Stimulated activated CD4-positive, alpha-beta T cell treated with anti-CD3 and anti-CD28 coated beads, Interleukin-12 subunit alpha, Interleukin-12 subunit beta, amount 100 ng/mL, for 4 hours (primary cell): ENCODE data around the gene PHF23.
A peak's percentile ranks its signal among the peaks of the same experiment; 100 is the strongest.

Source experiments
- DNase-seq: peaks from one replicate; pipeline ENCODE4 v3.0.0-alpha.2; 2020

Gene PHF23

GRCh38 chr17:7219812-7220592 is 19.3 kb downstream of the PHF23 start, which contains the start of the genes ACADVL and DLG4:
TSS of gene ACADVL (plus strand) at chr17:7219938. CDS start at chr17:7219985, 47 bp downstream.
TSS of gene DLG4 (minus strand) at chr17:7219836.
- peak; percentile 78 for DNase-seq

DNA sequence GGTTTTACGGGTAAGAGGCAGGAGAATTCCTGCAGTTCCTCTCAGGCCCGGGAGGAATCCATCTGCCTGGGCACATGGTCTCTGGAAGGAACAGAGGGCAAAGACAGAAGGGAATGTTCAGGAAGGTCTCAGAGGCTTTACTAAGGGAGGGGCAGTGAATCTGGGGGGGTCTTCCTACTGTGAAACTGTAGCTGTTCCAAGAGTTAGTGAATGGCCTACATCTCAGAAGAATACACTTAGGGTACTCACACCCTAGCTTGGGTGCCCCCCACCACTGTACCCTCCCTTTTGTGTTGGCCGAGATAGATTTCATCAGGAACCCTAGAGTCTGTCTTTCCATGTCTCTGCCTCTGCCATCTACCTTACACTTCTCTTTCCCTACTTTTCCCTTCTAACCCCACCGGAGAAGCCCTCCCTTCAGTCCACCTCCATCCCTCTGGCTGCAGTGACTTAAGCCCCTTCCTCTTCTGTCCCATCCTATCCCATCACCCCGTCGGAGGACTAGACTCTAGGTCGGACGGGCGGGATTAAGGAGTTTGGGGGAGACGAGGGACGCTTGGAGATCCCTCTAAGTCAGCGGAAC is 19.9 kb downstream of the PHF23 start:
- no peak for DNase-seq

DNA sequence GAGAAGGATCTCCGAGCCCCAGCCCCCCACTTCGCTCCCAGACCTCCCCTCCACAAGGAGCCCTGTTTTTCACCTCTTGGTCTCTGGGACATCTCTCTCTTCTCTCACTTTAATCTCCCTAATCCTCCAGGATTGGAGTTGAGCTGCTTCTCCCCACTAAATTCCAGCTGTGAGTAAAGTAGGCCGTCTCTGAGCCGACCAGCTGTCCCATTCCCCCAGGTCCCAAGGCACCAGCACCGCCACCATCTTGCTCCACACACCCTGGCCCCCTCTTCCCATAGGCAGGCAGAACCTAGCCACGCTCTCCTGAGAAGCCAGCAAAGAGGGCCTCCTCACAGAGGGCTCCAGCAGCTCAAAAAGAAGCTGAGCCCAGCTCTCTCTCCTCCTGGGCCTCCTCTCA is 20.5 kb downstream of the PHF23 start:
- DNase-seq = no peak

DNA sequence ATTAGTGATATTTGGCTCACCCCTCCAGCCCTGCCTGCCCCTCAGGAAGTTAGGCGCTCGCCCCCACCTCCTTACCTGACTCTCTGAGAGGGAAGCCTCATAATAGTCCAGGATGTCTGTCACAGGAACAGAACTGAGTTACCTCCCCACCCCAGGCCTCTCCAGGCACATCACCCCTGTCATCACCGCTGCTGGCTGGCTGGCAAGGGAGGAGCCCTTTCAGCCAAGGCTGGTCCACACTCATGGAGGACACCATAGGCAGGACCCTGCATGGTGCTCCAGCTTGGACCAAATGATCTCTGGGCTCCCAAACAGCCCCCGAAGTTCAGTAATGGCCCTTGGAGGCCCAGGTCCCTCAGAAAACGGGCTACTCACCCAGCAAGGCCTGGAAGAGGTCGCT is 21.1 kb downstream of the PHF23 start:
- no peak for DNase-seq

- DNase-seq = no peak
Observed at GRCh38 chr17:7217113-7217987, 21.9 kb downstream of the PHF23 start.

- no peak for DNase-seq
Observed at GRCh38 chr17:7216242-7217112, 22.8 kb downstream of the PHF23 start.

GRCh38 chr17:7215652-7216180 is 23.5 kb downstream of the PHF23 start:
- DNase-seq = no peak

GRCh38 chr17:7215136-7215638 is 24.1 kb downstream of the PHF23 start:
- DNase-seq = no peak

DNA sequence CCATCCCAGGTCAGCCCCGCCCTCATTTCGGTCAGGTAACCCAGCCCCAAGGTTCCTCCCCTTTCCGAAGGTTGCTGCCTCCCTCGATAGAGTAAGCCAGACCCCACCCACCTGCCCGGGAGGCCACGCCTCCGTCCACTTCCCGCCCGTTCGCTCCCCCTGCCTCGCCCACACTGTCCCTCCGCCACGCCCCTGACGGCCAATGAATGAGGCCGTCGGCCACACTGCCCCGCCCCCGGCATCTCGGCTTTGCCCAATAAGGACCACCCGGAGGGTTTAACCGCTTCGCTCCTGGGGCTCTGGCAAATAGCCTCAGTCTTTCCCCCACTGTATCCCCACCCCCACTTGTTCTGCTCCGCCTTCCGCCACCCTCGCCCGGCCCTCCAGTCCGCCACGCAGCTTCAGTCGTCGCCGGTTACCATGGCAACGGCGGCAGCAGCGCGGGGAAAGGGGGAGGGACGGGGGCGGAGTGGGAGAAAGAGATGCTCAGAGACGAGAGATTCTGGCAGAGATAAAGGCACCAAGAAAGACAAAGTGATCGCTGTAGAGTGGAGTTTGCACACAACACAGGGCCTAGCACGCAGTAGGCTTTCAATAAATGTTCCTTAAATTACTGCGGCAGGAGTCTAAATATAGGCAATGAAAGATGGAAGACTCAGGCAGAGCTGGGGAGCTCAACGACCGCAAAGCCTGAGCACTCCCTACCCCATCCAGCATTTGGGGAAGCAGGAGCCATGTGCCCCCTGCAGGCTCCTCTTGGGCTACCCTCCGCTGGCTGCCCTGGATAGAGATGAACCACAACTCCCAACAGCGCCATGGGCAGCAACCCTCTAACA is 24.7 kb downstream of the PHF23 start:
- DNase-seq = peak; percentile 99

GRCh38 chr17:7213895-7214299 is 25.4 kb downstream of the PHF23 start:
- DNase-seq = no peak

- no peak for DNase-seq
Observed at GRCh38 chr17:7211491-7212273, 27.6 kb downstream of the PHF23 start.

DNA sequence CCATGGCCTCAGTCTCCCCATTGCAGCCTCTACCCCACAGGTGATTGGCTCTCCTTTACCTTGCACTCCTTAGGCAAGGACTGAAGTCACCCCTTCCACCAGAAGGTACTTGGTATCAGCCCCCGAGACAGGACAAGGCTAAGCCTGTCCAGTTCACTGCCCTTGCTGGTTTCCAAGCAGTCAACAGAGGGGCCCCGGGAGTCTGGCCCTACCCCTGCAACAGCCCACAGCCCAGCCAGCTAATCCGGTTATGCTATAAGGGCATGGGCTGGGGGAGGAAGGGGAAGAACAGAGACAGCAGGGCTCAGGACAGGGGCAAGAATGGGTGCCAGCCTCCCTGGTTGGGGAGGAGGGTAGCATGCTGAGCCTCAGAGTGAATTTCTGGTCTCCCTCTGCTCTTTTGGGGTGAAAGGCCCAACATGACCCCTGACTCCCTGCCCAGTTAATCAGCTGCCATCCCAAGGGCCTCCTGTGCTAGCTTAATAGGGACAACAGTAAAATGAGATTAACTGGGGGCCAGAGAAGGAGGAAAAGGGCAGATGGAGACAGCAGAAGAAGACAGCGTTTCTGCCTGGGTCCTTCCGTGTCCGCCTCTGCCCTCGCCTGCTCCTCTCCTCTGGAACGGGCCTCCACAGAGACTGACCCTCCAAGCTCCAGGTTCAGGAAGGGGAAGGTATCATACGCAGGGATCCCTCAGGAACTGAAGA is 30.4 kb downstream of the PHF23 start:
- no peak for DNase-seq

GRCh38 chr17:7208027-7208571 is 31.2 kb downstream of the PHF23 start:
- no peak for DNase-seq

GRCh38 chr17:7207120-7208001 is 31.9 kb downstream of the PHF23 start:
- DNase-seq = no peak

- DNase-seq = no peak
Observed at GRCh38 chr17:7205561-7205960, 33.7 kb downstream of the PHF23 start.

DNA sequence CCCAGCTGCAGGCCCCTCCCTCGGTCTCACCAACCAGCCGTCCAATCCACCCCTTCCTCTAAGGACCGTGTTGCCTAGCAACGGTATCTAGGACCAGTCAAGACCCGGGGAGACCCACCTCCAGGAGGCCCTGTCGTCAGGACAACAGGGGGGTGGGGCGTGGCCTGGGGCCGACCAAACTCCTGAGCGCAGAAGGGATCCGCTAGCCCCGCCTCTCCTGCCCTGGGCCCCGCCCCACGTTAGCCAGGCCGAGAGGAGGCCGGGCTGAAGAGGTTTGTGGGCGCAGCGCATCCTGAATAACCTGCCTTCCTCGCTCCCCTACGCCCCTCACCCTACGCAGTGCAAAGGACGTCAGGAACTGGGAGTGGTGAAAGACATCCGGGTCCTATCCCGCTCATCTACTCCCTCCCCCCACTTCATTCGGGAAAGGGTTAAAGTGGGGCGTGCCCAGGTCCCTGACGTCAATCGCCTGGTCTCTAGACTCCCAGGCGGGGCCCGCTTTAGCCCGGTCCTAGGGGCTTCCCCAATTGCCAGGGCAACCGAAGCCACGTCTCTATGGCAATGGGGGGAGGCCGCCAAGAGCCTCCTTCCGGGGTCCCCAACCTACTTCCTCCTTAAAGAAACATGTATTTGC is 34.3 kb downstream of the PHF23 start:
- DNase-seq = peak; percentile 86

DNA sequence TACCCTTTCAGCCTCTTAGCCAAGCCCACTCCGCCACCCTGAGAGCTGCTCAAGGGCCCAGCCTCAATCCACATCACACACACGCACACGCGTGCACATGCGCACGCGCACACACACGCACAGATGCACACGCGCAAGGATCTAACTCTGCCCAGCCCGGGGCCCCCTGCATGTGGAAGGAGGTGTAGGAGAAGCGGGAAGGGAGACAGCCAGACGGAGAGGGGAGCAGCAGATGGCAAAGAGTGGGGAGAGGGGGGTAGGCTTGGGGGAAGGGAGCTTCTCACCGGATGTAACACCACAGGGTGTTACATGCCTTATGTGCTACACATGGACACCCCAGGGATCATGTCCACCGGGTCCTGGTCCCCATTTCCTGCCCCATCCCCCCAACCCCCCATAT is 34.9 kb downstream of the PHF23 start:
- DNase-seq = no peak

DNA sequence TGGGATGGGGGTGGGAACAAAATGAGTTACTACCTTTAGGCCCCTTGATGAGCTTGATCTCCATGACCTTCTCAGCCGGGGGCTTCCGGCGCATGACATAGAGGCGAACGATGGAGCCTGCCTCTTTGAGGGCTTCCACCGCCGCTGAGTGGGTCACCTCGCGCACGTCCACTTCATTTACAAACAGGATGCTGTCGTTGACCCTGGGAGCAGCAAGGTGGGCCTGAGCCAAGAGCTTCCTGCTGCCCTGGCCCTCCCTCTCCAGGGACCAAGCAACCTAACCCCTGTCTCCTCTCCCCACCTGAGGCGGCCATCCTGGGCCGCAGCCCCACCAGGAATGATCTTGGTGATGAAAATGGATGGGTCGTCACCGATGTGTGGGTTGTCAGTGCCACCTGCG is 35.9 kb downstream of the PHF23 start:
- no peak for DNase-seq
